K562 (cell line): Measurements from ENCODE around the gene FHIT. TPM values are rescaled to one million over a fixed set of nuclear protein-coding genes. Genes with fewer than 3 reads are reported as not detected.

Source experiments
- ATAC-seq: fragments of 200-7000 bp; cut with Tn5 transposase; 3 replicates; pipeline ENCODE4 v1.9.1; 2020; ENCODE audit warnings: moderate library complexity
- BruUV-seq: library from RNA; stranded (reverse); fragments of 400-500 nt; replicated peaks from 2 replicates; lab custom pipeline; 2021; lab: Mats Ljungman, UMichigan
- CTCF ChIA-PET: fragments of 300-600 bp; formaldehyde crosslinking; extraction: SDS; loops from one replicate; lab custom pipeline; 2021; ENCODE audit warnings: low intra/inter-chr PET ratio; lab: Yijun Ruan, JAX
- POLR2A ChIA-PET: fragments of 300-600, 350-650 bp; sonication (Branson Sonifier 250); formaldehyde crosslinking; extraction: SDS; loops from one replicate; lab custom pipeline; 2021; ENCODE audit warnings: antibody characterized with exemption, inconsistent platforms; lab: Yijun Ruan, JAX
- DNase-seq, 4 experiments: peaks; one replicate each; pipeline versions ENCODE4 v3.0.0 to v3.0.0-alpha.2; 2011 to 2018; ENCODE audit warnings: low spot score in 3 of 4, mixed read lengths in 3 of 4; ENCODE audit errors: extremely low read depth in 1 of 4
- FAIRE-seq: peaks from 2 replicates; lab custom pipeline; 2011; peaks lifted over from hg19 to GRCh38; lab: Jason Lieb, UNC
- H2AFZ ChIP-seq: 2 replicates; pipeline ENCODE4 v1.6.0; 2011; ENCODE audit warnings: low read depth, low read length, control low read depth, inconsistent platforms
- H3K27ac ChIP-seq: fragments of 200-600 bp; 3 replicates; pipeline ENCODE4 v1.8.0; 2011; ENCODE audit warnings: low read depth, mild to moderate bottlenecking, control low read depth, inconsistent platforms, low read length, moderate library complexity, mixed read lengths; ENCODE audit errors: extremely low read depth
- H3K27me3 ChIP-seq, 2 experiments: fragments of 300-600 bp in 1 of 2; 2 replicates in 1 of 2; 3 replicates in 1 of 2; pipeline versions ENCODE4 v1.6.0 to v1.8.0; 2011; ENCODE audit warnings: inconsistent platforms in 2 of 2, low read length in 2 of 2, mild to moderate bottlenecking in 1 of 2, mixed read lengths in 1 of 2, moderate library complexity in 1 of 2; ENCODE audit not compliant: control insufficient read depth in 2 of 2, insufficient read depth in 2 of 2
- H3K36me3 ChIP-seq: fragments of 300-600 bp; 3 replicates; pipeline ENCODE4 v1.8.0; 2011; ENCODE audit warnings: mild to moderate bottlenecking, low read length, inconsistent platforms; ENCODE audit not compliant: control insufficient read depth, insufficient read depth
- H3K4me1 ChIP-seq, 2 experiments: fragments of 200-600 bp in 1 of 2; replicated peaks in 1 of 2; 2 replicates in 1 of 2; 3 replicates in 1 of 2; pipeline versions ENCODE4 v1.5.1 to v1.8.0; 2011; ENCODE audit warnings: inconsistent platforms in 2 of 2, low read length in 2 of 2, mild to moderate bottlenecking in 1 of 2, mixed read lengths in 1 of 2, moderate library complexity in 1 of 2; ENCODE audit not compliant: control insufficient read depth in 2 of 2, insufficient read depth in 2 of 2
- H3K4me2 ChIP-seq: 2 replicates; pipeline ENCODE4 v1.6.1; 2011; ENCODE audit warnings: low read length, control low read depth, inconsistent platforms, mixed read lengths; ENCODE audit not compliant: insufficient read depth
- H3K4me3 ChIP-seq: fragments of 200-600 bp; sonication (generic), shearing (Covaris generic); 2 replicates; pipeline ENCODE4 v1.5.1; 2016; ENCODE audit warnings: control low read depth, inconsistent platforms
- H3K79me2 ChIP-seq: fragments of 200-600 bp; 3 replicates; pipeline ENCODE4 v1.8.0; 2011; ENCODE audit warnings: low read length, inconsistent platforms; ENCODE audit not compliant: control insufficient read depth, insufficient read depth
- H3K9ac ChIP-seq, 2 experiments: 2 replicates each; pipeline versions ENCODE4 v1.6.0 to v1.6.1; 2011; ENCODE audit warnings: low read depth in 2 of 2, low read length in 2 of 2, control low read depth in 1 of 2, inconsistent platforms in 1 of 2, mild to moderate bottlenecking in 1 of 2, mixed read lengths in 1 of 2; ENCODE audit not compliant: insufficient read depth in 1 of 2
- H3K9me1 ChIP-seq: one replicate; pipeline ENCODE4 v1.6.0; 2011; ENCODE audit warnings: inconsistent platforms, mild to moderate bottlenecking, low read length, moderate library complexity; ENCODE audit not compliant: control insufficient read depth, insufficient read depth
- H3K9me3 ChIP-seq: replicated peaks from 2 replicates; pipeline ENCODE4 v1.5.1; 2011; ENCODE audit warnings: low read depth, low read length, inconsistent platforms; ENCODE audit not compliant: control insufficient read depth, insufficient read depth
- H4K20me1 ChIP-seq: replicated peaks from 2 replicates; pipeline ENCODE4 v1.6.1; 2011; ENCODE audit warnings: low read length, inconsistent platforms, mixed read lengths; ENCODE audit not compliant: control insufficient read depth, insufficient read depth
- ARID1B ChIP-seq: fragments of 450-650 bp; IDR thresholded peaks from 2 replicates; pipeline ENCODE4 v1.6.1; 2016; ENCODE audit warnings: antibody characterized with exemption, mild to moderate bottlenecking, inconsistent platforms
- C11orf30 ChIP-seq: fragments of 450-650 bp; IDR thresholded peaks from 2 replicates; pipeline ENCODE4 v1.6.1; 2016; ENCODE audit warnings: low read depth, mild to moderate bottlenecking
- CTBP1 ChIP-seq: fragments of 450-650 bp; IDR thresholded peaks from 2 replicates; pipeline ENCODE4 v1.6.1; 2016; ENCODE audit warnings: borderline replicate concordance
- ETS2 ChIP-seq: IDR thresholded peaks from 2 replicates; pipeline ENCODE4 v1.6.1; 2016; ENCODE audit warnings: borderline replicate concordance, missing genetic modification characterization, mild to moderate bottlenecking, moderate library complexity, missing compliant biosample characterization; ENCODE audit not compliant: poor library complexity, severe bottlenecking
- ETV1 ChIP-seq: fragments of 450-650 bp; conservative IDR thresholded peaks from 2 replicates; pipeline ENCODE4 v1.6.1; 2016; ENCODE audit warnings: missing genetic modification characterization, control low read depth, low read depth, missing compliant biosample characterization
- MAFK ChIP-seq: IDR thresholded peaks from 2 replicates; pipeline ENCODE4 v1.6.1; 2011; ENCODE audit warnings: low read length, improper control_type of control experiment
- MEIS2 ChIP-seq: fragments of 450-650 bp; IDR thresholded peaks from 2 replicates; pipeline ENCODE4 v1.6.1; 2014; ENCODE audit warnings: mild to moderate bottlenecking; ENCODE audit not compliant: partially characterized antibody
- NUFIP1 ChIP-seq: fragments of 450-650 bp; IDR thresholded peaks from 2 replicates; pipeline ENCODE4 v1.6.1; 2018; ENCODE audit not compliant: partially characterized antibody
- PKNOX1 ChIP-seq: fragments of 450-650 bp; IDR thresholded peaks from 2 replicates; pipeline ENCODE4 v1.6.1; 2016
- RCOR1 ChIP-seq, 2 experiments: IDR thresholded peaks; 2 replicates each; pipeline ENCODE4 v1.6.1; 2012; ENCODE audit warnings: low read depth in 2 of 2, low read length in 2 of 2, borderline replicate concordance in 1 of 2, improper control_type of control experiment in 1 of 2
- RNF219 ChIP-seq: fragments of 250-450 bp; sonication (Bioruptor Pico); IDR thresholded peaks from 2 replicates; pipeline ENCODE4 v1.5.0; 2022; ENCODE audit warnings: mild to moderate bottlenecking
- SMARCA4 ChIP-seq: fragments of 450-650 bp; IDR thresholded peaks from 2 replicates; pipeline ENCODE4 v1.6.1; 2016
- SRF ChIP-seq, 2 experiments: fragments of 250-450, 450-650 bp in 1 of 2; sonication (Bioruptor Pico) in 1 of 2; sonication (generic) in 1 of 2; formaldehyde crosslinking; IDR thresholded peaks; 2 replicates each; pipeline versions ENCODE4 v1.5.0 to v1.5.1; 2020 to 2022; ENCODE audit warnings: mild to moderate bottlenecking in 1 of 2, missing genetic modification reagents in 1 of 2
- ZBTB17 ChIP-seq: fragments of 450-650 bp; formaldehyde crosslinking; IDR thresholded peaks from 2 replicates; pipeline ENCODE4 v1.4.0; 2020; ENCODE audit warnings: mild to moderate bottlenecking
- ZNF316 ChIP-seq: fragments of 450-650 bp; IDR thresholded peaks from 2 replicates; pipeline ENCODE4 v1.6.1; 2016
- ZNF740 ChIP-seq, 3 experiments: fragments of 200-800 bp in 1 of 3; sonication (Bioruptor generic) in 1 of 3; sonication (generic) in 1 of 3; formaldehyde crosslinking in 1 of 3; IDR thresholded peaks; 2 replicates each; pipeline versions ENCODE4 v1.6.1 to v1.8.0; 2016 to 2022; ENCODE audit warnings: mild to moderate bottlenecking in 2 of 3, missing compliant biosample characterization in 2 of 3, missing genetic modification characterization in 2 of 3, missing genetic modification reagents in 1 of 3
- in situ Hi-C: fragments of 300-500 bp; cut with MboI; formaldehyde crosslinking; loops from 4 replicates; pipeline ENCODE4 v1.15.0; 2018; ENCODE audit warnings: inconsistent platforms, mixed read lengths
- intact Hi-C: fragments of 100-400 bp; cut with micrococcal nuclease; formaldehyde crosslinking; loops from 2 replicates; pipeline ENCODE4 v1.14.2; 2022
- polyA plus RNA-seq, 8 experiments: library from polyadenylated mRNA; depleted of rRNA in 4 of 8; stranded (reverse) in 5 of 8; unstranded in 3 of 8; fragments of >200 nt; fragmentation: Nextera tagmentation in 2 of 8; fragmentation: Illumina TruSeq in 1 of 8; extraction: Ambion mirVana in 2 of 8; extraction: Trizol in 1 of 8; gene quantifications; 2 replicates each; pipeline versions ENCODE4 v1.2.1 to v1.2.3, GENCODE V29; 2011 to 2014; ENCODE audit warnings: inconsistent platforms in 1 of 8, missing spikeins in 1 of 8
- total RNA-seq, 7 experiments: library from RNA; depleted of rRNA in 6 of 7; stranded (reverse); fragments of >200 nt in 6 of 7; fragmentation: Illumina TruSeq in 2 of 7; extraction: Trizol in 2 of 7; gene quantifications; 2 replicates each; pipeline versions ENCODE4 v1.2.1 to v1.2.3, GENCODE V29; 2011 to 2021; ENCODE audit warnings: low replicate concordance in 1 of 7
- TF ChIP-seq, protein P1 (sequence below), 2 experiments: fragments of 450-650 bp in 1 of 2; sonication (generic) in 1 of 2; formaldehyde crosslinking in 1 of 2; IDR thresholded peaks in 1 of 2; conservative IDR thresholded peaks in 1 of 2; 2 replicates each; pipeline versions ENCODE4 v1.6.1 to v1.8.1; 2016 to 2023; ENCODE audit warnings: mild to moderate bottlenecking in 2 of 2, moderate library complexity in 2 of 2, inconsistent platforms in 1 of 2, missing genetic modification reagents in 1 of 2

FHIT gene
- total and polyA plus RNA-seq, 9 of the 15 experiments (the other 6 are each of a cell fraction or from before 2014, with no cell fraction given): 1.7 to 9.1 (median 4.3) TPM

DNA sequence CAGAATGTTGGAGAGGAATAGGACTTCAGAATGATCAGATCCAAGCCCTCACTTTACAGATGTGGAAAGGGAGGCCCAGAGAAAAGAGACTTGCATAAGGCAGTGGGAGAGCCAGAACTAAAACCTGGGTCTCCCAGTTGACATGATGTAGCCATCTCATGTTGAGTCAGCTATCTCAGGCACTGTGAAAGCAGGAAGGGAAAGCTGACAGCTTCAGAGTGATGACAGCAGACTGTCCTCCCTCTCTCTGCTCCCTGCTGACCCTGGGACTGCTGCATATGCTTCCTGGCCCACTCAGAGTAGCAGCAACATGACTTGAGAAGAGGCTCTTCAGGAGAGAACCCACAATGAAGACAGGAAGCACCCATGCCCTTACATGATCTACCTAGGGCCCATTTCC lies 14.7 kb downstream of the FHIT start:
- FAIRE-seq: peak; percentile 68
- ATAC-seq: peak; percentile 72
- peak overlapping the region; percentile 52; the same call in 2 of the 3 replicates for H3K27ac ChIP-seq
- TF ChIP-seq ZNF740 (CRISPR knock-in tag; IDR thresholded peaks at IDR 0.05): no peak
- TF ChIP-seq ZNF740 (tag; IDR thresholded peaks at IDR 0.05): no peak
- TF ChIP-seq ZBTB17 (CRISPR knock-in tag): no peak
- TF ChIP-seq SMARCA4: 0 out of 2 replicates have a peak, but pooled peaks have one; percentile 11
- TF ChIP-seq RCOR1 (IDR thresholded peaks at IDR 0.05; ENCODE audit: borderline replicate concordance in 1 of 2, low read depth in 2 of 2, low read length in 2 of 2): peak in 1 of 2 experiments; percentile 24; a peak in 1 of 4 replicates
- TF ChIP-seq ARID1B: 0 out of 2 replicates have a peak, but pooled peaks have one; percentile 13
- TF ChIP-seq MAFK: peak; percentile 52
- TF ChIP-seq ETV1 (tag): 0 out of 2 replicates have a peak, but pooled peaks have one; percentile 11
- peak; percentile 89 for TF ChIP-seq MEIS2
- no peak for TF ChIP-seq SRF (CRISPR knock-in tag; IDR thresholded peaks at IDR 0.05)
- TF ChIP-seq C11orf30: peak; percentile 67
- TF ChIP-seq NUFIP1: no peak
- TF ChIP-seq ZNF316: peak; percentile 61; the same call in 1 of the 2 replicates
- TF ChIP-seq, protein P1, sequence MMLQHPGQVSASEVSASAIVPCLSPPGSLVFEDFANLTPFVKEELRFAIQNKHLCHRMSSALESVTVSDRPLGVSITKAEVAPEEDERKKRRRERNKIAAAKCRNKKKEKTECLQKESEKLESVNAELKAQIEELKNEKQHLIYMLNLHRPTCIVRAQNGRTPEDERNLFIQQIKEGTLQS (IDR thresholded peaks at IDR 0.05): 0 out of 2 replicates have a peak, but pooled peaks have one; percentile 27
- TF ChIP-seq, protein P1 (CRISPR knock-in tag; conservative IDR thresholded peaks at IDR 0.05): no peak
- TF ChIP-seq ETS2 (tag): no peak
- peak; percentile 75 for TF ChIP-seq PKNOX1
- no peak for TF ChIP-seq RNF219 (CRISPR knock-in tag)
- TF ChIP-seq CTBP1: 0 out of 2 replicates have a peak, but pooled peaks have one; percentile 28

More for the DNA sequence above, 14.7 kb downstream of the FHIT start:
- H2AFZ ChIP-seq: no peak overlapping the region
- intact Hi-C loops (no loop called here), in situ Hi-C loops (no loop called here)
- no peak overlapping the region for H3K4me2 ChIP-seq
- no peak overlapping the region for H3K9ac ChIP-seq
- CTCF ChIA-PET: no interaction called here
- H3K4me3 ChIP-seq: no peak overlapping the region
- H4K20me1 ChIP-seq: no peaks in the 10 kb centered on the region; the same call in 1 of the 2 replicates
- POLR2A ChIA-PET: no interaction called here
- no TSS peak for BruUV-seq
- no peaks in the 10 kb centered on the region for H3K9me3 ChIP-seq
- no peaks in the 10 kb centered on the region for H3K36me3 ChIP-seq
- H3K4me1 ChIP-seq: peaks cover 0 to 7% of the 10 kb centered on the region in 2 experiments; a peak in 2 of 5 replicates
- peak in 2 of 4 experiments; percentile 28 to 40 for DNase-seq
- no peaks in the 10 kb centered on the region for H3K27me3 ChIP-seq
- no peaks in the 10 kb centered on the region for H3K9me1 ChIP-seq
- H3K79me2 ChIP-seq: no peaks in the 10 kb centered on the region; the same call in 2 of the 3 replicates
